Esophagus (tissue), 2 donors: ENCODE results near the gene RNPEPL1. TPM values are rescaled to one million over a fixed set of nuclear protein-coding genes. Genes with fewer than 3 reads are reported as not detected.

Source experiments
- H3K27ac ChIP-seq, 2 donors: one replicate each; pipeline ENCODE4 v1.5.1; 2013; ENCODE audit warnings: low read depth in 2 of 2, mild to moderate bottlenecking in 2 of 2, inconsistent platforms in 1 of 2, low read length in 1 of 2, moderate library complexity in 1 of 2
- H3K27me3 ChIP-seq, 2 donors: one replicate each; pipeline ENCODE4 v1.6.1; 2013; ENCODE audit warnings: low read length in 2 of 2, control low read depth in 1 of 2, mild to moderate bottlenecking in 1 of 2; ENCODE audit not compliant: insufficient read depth in 2 of 2, control insufficient read depth in 1 of 2
- H3K36me3 ChIP-seq, 2 donors: one replicate each; pipeline ENCODE4 v1.6.1; 2013; ENCODE audit warnings: low read length in 1 of 2; ENCODE audit not compliant: control insufficient read depth in 2 of 2, insufficient read depth in 2 of 2
- H3K4me1 ChIP-seq, 2 donors: one replicate each; pipeline ENCODE4 v1.6.1; 2013; ENCODE audit warnings: low read length in 1 of 2; ENCODE audit not compliant: control insufficient read depth in 2 of 2, insufficient read depth in 2 of 2
- H3K4me3 ChIP-seq, 2 donors: one replicate each; pipeline ENCODE4 v1.5.1; 2013; ENCODE audit warnings: low read length in 2 of 2, mild to moderate bottlenecking in 2 of 2, low read depth in 1 of 2, moderate library complexity in 1 of 2
- H3K9me3 ChIP-seq, 2 donors: one replicate each; pipeline ENCODE4 v1.6.1; 2013; ENCODE audit warnings: mild to moderate bottlenecking in 2 of 2, low read depth in 1 of 2, low read length in 1 of 2, moderate library complexity in 1 of 2; ENCODE audit not compliant: control insufficient read depth in 2 of 2, insufficient read depth in 1 of 2
- WGBS, 2 donors: extraction: QIAGEN DNeasy Blood & Tissue Kit; methylation state at CpG; one replicate each; pipeline ENCODE4 v1.1.7; 2013; 5-methylcytosine and 5-hydroxymethylcytosine counted together
- polyA plus RNA-seq, 2 donors: library from polyadenylated mRNA; stranded (reverse); fragments of 200-250 nt; gene quantifications; one replicate each; pipeline ENCODE4 v1.2.3, GENCODE V29; 2013
- donor health status: healthy with polysubstance abuse.
- donor health status: Bipolar disorder and iron deficiency.

RNPEPL1 gene
- polyA plus RNA-seq, 2 donors, result 65.9 to 160 TPM

DNA sequence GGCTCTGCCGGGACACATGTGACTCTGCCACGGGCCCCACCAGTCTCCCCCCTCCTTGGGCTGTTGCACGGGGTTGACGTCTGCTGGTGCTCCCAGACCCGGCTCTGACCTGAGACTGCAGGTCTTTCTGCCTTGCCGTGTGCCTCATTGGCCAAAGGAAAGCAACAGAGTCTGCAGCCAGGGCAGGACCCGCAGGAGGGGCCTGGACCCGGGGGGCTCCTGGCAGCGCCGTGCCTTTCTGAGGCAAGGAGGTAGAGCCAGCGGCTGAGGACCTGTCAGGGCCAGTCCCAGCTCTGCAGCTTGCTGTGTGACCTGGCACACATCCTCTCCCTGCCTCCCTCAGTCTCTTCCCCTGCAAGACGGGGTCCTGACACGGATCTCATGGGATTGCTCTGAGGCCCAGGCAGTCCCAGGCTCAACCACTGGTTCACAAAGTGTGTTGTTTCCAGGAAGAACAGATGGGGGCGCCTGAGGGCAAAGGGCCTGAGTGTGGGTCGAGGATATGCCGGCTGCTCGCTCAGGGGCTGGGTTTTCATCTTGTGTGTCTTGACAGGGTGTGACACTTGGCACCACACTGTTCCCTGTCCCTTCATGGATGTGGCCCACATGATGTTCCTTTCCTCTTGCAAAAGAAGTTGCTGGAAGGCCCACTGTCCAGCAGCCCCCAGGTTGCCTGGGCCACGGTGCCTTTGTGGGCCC is 27.2 kb downstream of the RNPEPL1 start:
- peaks cover 0 to 9% of the 10 kb centered on the region in 2 donors for H3K4me1 ChIP-seq
- peaks cover 4 to 50% of the 10 kb centered on the region in 2 donors for H3K36me3 ChIP-seq
- no peaks in the 10 kb centered on the region for H3K9me3 ChIP-seq

DNA sequence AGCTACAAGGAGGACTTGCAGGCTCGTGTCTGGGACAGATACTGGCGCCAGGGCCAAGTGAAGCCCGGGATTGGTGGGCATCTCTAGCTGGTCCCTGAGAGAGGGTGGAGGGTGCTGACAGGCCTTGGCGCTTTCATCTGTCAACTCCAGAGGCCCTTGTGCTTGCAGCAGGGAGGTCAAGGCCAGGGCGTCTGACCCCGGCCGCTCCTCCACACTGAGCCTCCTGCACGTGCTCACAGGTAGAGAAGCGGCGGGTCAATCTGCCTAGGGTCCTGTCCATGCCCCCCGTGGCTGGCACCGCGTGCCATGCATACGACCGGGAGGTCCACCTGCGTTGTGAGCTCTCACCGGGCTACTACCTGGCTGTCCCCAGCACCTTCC is 27.8 kb downstream of the RNPEPL1 start:
- no peak overlapping the region for H3K4me3 ChIP-seq
- H3K36me3 ChIP-seq, result peaks cover 4 to 45% of the 10 kb centered on the region in 2 donors
- H3K9me3 ChIP-seq, result no peaks in the 10 kb centered on the region
- H3K27me3 ChIP-seq, result no peaks in the 10 kb centered on the region
- peaks cover 0 to 9% of the 10 kb centered on the region in 2 donors for H3K4me1 ChIP-seq
- WGBS, 2 donors, result 78 to 83% methylated on average over 17 of the region's 17 CpGs
- H3K27ac ChIP-seq, result no peak overlapping the region

More for the DNA sequence above, 27.2 kb downstream of the RNPEPL1 start:
- Histone ChIP-seq H3K4me3 (no peak overlapping the region), H3K27ac (no peak overlapping the region), H3K27me3 (no peaks in the 10 kb centered on the region)
- WGBS, 2 donors, result 55 to 66% methylated on average over 18 of the region's 18 CpGs

DNA sequence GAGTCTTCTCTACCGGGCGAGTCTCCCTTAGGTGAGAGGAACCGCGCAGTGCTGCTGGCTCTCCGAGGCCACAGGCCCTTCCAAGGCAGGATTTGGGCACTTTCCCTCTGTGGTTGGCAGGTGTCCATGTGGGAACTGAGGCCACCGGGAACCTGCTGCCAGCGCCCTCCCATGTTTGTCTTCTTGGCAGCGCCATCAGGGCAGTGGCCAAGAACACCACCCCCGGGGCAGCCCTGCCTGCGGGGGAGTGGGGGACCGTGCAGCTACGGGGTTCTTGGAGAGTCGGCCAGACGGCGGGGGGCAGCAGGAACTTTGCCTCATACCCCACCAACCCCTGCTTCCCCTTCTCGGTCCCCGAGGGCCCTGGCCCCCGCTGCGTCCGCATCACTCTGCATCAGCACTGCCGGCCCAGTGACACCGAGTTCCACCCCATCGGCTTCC is 28.2 kb downstream of the RNPEPL1 start:
- Histone ChIP-seq H3K36me3 (peaks cover 4 to 44% of the 10 kb centered on the region in 2 donors), H3K4me1 (peaks cover 0 to 12% of the 10 kb centered on the region in 2 donors), H3K27ac (no peak overlapping the region), H3K4me3 (no peak overlapping the region), H3K9me3 (no peaks in the 10 kb centered on the region), H3K27me3 (no peaks in the 10 kb centered on the region)
- 60 to 71% methylated on average over 22 to 23 of the region's 23 CpGs for WGBS, 2 donors

DNA sequence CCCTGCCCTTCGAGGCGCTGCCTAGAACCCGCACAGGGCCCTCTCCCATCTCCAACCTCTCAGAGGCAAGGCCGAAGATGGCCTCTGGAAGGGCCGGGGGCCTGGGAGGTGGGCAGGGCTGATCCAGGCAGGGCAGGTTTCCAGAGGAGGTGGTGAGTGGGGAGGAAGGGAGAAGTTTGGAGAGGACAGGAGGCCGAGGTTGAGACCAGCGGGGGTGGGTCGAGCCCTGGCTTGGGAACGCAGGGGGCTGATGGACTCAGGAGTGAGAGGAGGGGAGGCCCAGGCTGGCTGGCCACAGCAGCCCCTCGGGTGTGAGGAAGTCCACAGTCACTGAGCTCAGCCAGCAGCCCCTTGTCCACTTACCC is 28.8 kb downstream of the RNPEPL1 start:
- no peaks in the 10 kb centered on the region for H3K27me3 ChIP-seq
- WGBS, 2 donors, result 90 to 93% methylated on average over 10 of the region's 10 CpGs
- peaks cover 0 to 10% of the 10 kb centered on the region in 2 donors for H3K4me1 ChIP-seq
- H3K4me3 ChIP-seq, result no peak overlapping the region
- H3K27ac ChIP-seq, result no peak overlapping the region
- H3K36me3 ChIP-seq, result peaks cover 3 to 38% of the 10 kb centered on the region in 2 donors
- H3K9me3 ChIP-seq, result no peaks in the 10 kb centered on the region

DNA sequence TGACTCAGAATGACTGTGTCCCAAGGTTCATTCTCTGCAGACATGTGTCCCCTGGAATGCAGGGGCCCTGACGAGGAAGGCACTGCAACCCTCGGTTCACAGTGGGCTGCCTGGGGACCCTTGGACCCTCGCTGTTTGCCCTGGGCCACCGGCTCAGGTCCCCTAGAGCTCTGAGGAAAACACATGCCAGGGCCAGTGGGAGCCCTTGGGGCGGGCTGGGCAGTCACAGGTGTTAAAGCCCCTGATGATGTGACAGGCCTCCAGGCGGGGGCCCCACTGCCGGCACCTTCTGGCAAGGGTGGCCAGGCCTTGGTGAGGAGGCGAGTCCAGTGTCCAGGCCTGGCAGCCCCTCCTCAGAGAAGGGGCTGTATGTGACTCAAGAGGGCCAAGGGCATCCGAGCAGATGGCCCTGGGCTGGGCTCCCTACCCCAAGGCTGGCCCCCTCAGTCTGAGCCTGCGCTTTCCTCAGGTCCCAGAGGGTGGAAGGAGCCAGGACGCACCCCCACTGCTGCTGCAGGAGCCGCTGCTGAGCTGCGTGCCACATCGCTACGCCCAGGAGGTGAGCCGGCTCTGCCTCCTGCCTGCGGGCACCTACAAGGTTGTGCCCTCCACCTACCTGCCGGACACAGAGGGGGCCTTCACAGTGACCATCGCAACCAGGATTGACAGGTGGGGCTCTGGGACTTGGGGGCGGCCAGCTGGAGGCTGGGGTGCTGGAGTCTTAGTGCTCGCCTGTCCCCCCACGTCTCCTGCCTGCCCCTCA is 29.3 kb downstream of the RNPEPL1 start:
- Histone ChIP-seq H3K4me3 (no peak overlapping the region), H3K4me1 (peaks cover 0 to 10% of the 10 kb centered on the region in 2 donors), H3K9me3 (no peaks in the 10 kb centered on the region), H3K36me3 (peaks cover 0 to 40% of the 10 kb centered on the region in 2 donors), H3K27me3 (no peaks in the 10 kb centered on the region), H3K27ac (no peak overlapping the region)
- WGBS, 2 donors, result 90 to 91% methylated on average over 21 to 22 of the region's 22 CpGs

DNA sequence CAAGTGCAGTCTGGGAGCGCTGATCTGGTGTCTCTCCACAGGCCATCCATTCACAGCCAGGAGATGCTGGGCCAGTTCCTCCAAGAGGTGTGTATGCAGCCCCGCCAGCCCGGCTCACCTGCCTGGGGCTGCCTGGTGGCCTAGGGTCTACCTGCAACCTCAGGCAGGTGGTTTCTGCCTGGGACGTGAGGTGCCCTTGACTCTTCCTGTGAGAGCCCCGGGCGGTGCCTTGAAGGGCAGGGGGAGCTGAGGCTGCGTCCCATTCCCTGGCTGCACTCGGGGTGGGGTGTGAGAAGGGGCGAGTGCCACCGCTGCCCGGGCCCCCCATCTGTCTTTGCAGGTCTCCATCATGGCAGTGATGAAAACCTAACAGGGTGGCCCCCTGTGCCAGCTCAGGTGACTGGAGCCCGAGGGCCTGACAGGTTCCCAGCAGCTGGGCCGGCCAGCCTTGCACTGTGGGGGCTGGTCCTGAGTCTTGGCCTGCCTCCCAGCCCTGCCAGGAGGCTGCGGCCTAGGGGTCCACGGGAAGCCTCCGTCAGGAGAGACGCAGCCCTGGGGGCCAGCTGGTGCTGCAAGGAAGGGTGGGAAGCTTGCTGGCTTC is 30.1 kb downstream of the RNPEPL1 start:
- no peak overlapping the region for H3K27ac ChIP-seq
- no peaks in the 10 kb centered on the region for H3K9me3 ChIP-seq
- H3K4me3 ChIP-seq, result no peak overlapping the region
- 91 to 93% methylated on average over 17 of the region's 17 CpGs for WGBS, 2 donors
- peaks cover 0 to 43% of the 10 kb centered on the region in 2 donors for H3K36me3 ChIP-seq
- peaks cover 0 to 10% of the 10 kb centered on the region in 2 donors for H3K4me1 ChIP-seq
- H3K27me3 ChIP-seq, result no peaks in the 10 kb centered on the region

DNA sequence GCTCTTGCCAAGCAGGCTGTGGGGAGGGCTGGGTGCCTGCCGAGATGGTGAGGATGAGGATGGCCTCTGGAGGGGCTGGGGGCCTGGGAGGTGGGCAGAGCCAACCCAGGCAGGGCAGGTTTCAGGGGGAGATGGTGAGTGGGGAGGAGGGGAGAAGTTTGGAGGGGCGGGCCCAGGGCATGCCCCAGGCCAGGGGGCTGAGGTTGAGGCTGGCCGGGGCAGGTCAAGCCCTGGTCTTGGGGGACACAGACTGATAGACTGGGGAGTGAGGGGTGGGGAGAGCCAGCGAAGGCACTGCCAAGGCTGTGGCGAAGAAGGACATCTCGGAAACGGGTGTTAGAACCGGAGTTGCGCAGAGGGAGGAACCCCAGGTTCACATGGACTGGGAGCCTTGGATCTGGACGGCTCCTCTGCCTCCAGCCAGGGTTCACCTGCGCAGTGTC is 30.9 kb downstream of the RNPEPL1 start:
- H3K4me1 ChIP-seq, result peaks cover 0 to 10% of the 10 kb centered on the region in 2 donors
- 89 to 95% methylated on average over 11 of the region's 11 CpGs for WGBS, 2 donors
- peaks cover 0 to 43% of the 10 kb centered on the region in 2 donors for H3K36me3 ChIP-seq
- no peaks in the 10 kb centered on the region for H3K9me3 ChIP-seq
- H3K27ac ChIP-seq, result no peak overlapping the region
- no peaks in the 10 kb centered on the region for H3K27me3 ChIP-seq
- no peak overlapping the region for H3K4me3 ChIP-seq

DNA sequence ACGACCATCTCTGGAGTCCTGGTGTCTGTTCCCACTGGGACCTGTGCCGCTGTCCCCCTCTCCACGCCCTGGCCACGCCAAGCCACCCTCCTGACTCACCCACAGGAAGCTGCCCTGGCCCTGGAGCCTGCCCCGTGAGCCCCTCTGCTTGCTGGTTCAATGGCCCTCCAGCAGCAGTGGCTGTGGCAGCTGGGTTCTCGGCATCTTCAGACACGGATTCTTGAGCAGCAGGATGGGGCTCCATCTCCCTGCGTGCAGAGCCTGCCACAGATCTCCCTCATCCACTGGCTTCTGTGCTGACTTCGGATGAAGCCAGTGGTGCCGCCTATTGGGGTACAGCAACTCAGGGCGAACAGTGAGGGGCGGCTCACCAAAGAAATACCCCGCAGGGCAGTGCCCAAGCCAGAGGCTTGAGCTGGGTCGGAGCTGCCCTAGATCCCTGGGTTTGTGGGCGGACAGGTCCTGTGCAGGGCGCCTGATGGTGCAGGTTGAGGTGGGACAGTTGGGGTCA is 32.2 kb downstream of the RNPEPL1 start:
- H3K36me3 ChIP-seq, result peaks cover 0 to 36% of the 10 kb centered on the region in 2 donors
- no peak overlapping the region for H3K4me3 ChIP-seq
- no peaks in the 10 kb centered on the region for H3K9me3 ChIP-seq
- no peak overlapping the region for H3K27ac ChIP-seq
- WGBS, 2 donors, result 91 to 93% methylated on average over 16 of the region's 16 CpGs
- H3K4me1 ChIP-seq, result peaks cover 1 to 12% of the 10 kb centered on the region in 2 donors
- H3K27me3 ChIP-seq, result no peaks in the 10 kb centered on the region

DNA sequence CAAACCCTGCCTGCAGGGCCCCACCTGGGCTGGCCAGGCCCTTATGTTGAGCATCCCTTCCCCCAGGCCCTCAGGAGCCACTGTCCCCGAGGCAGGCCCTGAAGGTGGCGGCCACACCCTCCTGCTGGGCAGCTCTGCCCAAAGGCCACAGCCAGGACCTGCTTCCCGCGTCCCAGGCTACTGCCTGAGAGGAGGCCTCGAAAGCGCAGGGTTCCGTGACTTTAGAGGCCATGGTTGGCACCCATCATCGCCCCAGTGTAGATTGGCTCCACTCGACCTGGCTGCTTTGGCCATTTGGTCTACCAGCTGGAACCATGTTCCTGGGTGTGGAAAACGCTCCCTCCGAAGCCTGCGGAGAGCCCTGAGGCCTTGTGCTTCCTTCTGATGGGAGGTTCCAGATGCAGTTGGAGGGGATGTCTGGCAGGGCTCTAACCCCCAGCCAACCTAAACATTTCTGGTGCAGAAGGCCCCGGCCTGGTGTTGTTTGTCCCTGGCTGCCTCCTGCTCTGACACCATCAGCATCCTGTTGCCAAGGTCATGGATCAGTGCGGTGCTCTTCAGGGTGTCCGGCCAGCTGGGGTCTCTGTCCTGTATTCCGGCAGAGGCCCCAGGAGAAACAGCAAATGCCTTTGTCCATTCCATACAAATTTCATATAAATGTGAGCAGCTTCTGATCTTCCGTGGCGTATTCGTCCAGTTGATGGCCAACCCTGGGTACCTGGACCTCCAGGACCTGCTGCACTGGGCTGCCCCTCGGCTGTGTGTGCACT is 33.0 kb downstream of the RNPEPL1 start:
- Histone ChIP-seq H3K4me3 (no peak overlapping the region), H3K27me3 (no peaks in the 10 kb centered on the region), H3K9me3 (no peaks in the 10 kb centered on the region), H3K4me1 (peaks cover 2 to 9% of the 10 kb centered on the region in 2 donors), H3K27ac (no peak overlapping the region), H3K36me3 (peaks cover 0 to 33% of the 10 kb centered on the region in 2 donors)
- 80 to 86% methylated on average over 20 of the region's 20 CpGs for WGBS, 2 donors
